Mucosa of stomach (tissue), 1 donor: ENCODE measurements around the gene FAM240A.

Experiments
- H3K27me3 ChIP-seq: one replicate; pipeline ENCODE4 v1.7.0; 2013; ENCODE audit warnings: mild to moderate bottlenecking, low read length; ENCODE audit not compliant: control insufficient read depth, insufficient read depth
- H3K36me3 ChIP-seq: one replicate; pipeline ENCODE4 v1.7.0; 2013; ENCODE audit warnings: low read length; ENCODE audit not compliant: control insufficient read depth, insufficient read depth
- H3K4me1 ChIP-seq: one replicate; pipeline ENCODE4 v1.7.0; 2013; ENCODE audit warnings: mild to moderate bottlenecking, low read length; ENCODE audit not compliant: control insufficient read depth, insufficient read depth
- H3K4me3 ChIP-seq: one replicate; pipeline ENCODE4 v1.7.0; 2013; ENCODE audit warnings: low read length
- H3K9ac ChIP-seq: one replicate; pipeline ENCODE4 v1.7.0; 2013; ENCODE audit warnings: mild to moderate bottlenecking, low read length, moderate library complexity
- H3K9me3 ChIP-seq: one replicate; pipeline ENCODE4 v1.7.0; 2013; ENCODE audit warnings: mild to moderate bottlenecking, low read length, moderate library complexity; ENCODE audit not compliant: control insufficient read depth
- donor health status: Pancreatic carcinoma.

FAM240A gene

GRCh38 chr3:46594723-46595122 is 17.6 kb upstream of the FAM240A start:
- Histone ChIP-seq H3K27me3 (peaks cover under 1% of the 10 kb centered on the region), H3K9ac (no peak overlapping the region), H3K4me3 (no peak overlapping the region), H3K9me3 (no peaks in the 10 kb centered on the region), H3K36me3 (no peaks in the 10 kb centered on the region), H3K4me1 (no peaks in the 10 kb centered on the region)

DNA sequence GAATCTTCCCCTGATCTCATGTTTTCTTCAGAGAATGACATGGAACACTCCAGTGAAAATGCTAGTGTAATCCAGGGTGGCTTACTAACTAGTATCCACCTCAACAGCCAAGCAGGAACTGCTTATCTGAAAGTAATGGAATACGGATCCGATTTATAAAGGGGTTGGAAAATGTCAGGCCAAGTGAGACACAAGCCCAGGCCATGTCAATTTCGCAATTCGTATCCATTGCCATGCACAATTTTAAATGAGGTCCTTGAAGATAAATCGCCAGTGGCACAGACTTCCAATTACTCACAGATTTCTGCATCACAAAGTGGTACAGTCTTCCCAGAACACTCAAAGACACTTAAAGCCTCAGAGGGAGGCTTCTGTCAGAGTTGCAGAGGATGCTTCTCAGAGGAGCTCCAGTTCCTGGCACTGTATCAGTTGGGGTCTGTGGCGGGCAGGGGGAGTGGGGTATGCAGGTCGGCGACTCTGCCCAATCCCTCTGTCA is 16.5 kb upstream of the FAM240A start:
- Histone ChIP-seq H3K4me3 (no peak overlapping the region), H3K27me3 (peaks cover 5% of the 10 kb centered on the region), H3K36me3 (no peaks in the 10 kb centered on the region)

DNA sequence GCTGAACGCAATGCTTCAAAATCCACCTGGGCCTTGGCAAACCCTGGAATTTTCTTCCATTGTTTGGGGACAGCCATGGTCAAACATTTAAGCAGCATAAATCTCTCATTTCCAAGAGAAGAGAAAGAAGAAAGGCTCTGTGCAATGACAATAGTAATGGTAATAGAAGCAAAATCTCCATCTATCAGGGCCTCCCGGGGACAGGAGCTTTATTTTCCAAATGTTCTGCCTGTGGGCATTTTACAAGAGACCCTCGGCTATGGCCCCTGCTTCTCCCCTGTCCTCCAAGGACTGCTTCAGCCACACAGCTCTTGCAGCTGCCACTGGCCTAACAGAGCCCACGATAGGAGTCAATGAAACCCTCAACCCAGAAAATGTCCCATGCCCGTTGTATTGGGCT is 12.7 kb upstream of the FAM240A start:
- no peak overlapping the region for H3K9ac ChIP-seq
- H3K4me3 ChIP-seq, result no peak overlapping the region
- peaks cover 5% of the 10 kb centered on the region for H3K27me3 ChIP-seq
- no peaks in the 10 kb centered on the region for H3K9me3 ChIP-seq
- H3K4me1 ChIP-seq, result no peaks in the 10 kb centered on the region
- no peaks in the 10 kb centered on the region for H3K36me3 ChIP-seq

More for the DNA sequence above, 16.5 kb upstream of the FAM240A start:
- no peaks in the 10 kb centered on the region for H3K9me3 ChIP-seq
- no peak overlapping the region for H3K9ac ChIP-seq
- no peaks in the 10 kb centered on the region for H3K4me1 ChIP-seq

DNA sequence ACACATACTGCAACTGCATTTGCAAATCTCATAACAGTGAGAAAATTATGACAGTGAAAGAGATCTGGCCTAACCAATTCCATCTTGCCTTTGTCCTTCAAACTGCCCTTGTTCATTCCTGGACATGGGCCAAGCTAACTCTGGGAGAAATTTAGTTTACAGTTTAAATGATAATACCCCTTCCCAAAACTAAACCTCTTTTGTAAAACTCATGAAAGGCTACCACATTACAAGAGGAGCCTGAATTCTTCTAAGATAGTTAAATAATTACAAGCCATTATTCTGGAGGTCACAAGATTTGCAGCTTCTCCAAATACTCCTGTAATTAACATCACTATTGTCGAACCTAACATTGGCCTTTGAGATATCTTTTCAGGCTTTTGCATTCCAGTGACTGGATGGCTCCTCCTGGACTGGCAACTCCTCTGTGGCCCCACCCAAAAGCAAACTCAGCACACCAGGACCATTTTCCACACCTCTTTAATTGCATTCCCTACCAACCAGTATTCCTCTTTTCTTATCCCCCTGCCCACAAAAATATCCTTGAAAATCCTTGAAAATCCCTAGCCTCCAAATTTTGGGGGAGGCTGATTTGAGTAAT is 8.8 kb upstream of the FAM240A start:
- H3K9me3 ChIP-seq, result no peaks in the 10 kb centered on the region
- no peaks in the 10 kb centered on the region for H3K4me1 ChIP-seq
- no peaks in the 10 kb centered on the region for H3K36me3 ChIP-seq
- no peak overlapping the region for H3K9ac ChIP-seq
- H3K27me3 ChIP-seq, result peaks cover 5% of the 10 kb centered on the region
- H3K4me3 ChIP-seq, result no peak overlapping the region

- H3K9me3 ChIP-seq, result no peaks in the 10 kb centered on the region
- no peaks in the 10 kb centered on the region for H3K36me3 ChIP-seq
- H3K4me3 ChIP-seq, result no peak overlapping the region
- H3K4me1 ChIP-seq, result no peaks in the 10 kb centered on the region
- H3K27me3 ChIP-seq, result peaks cover 5% of the 10 kb centered on the region
- no peak overlapping the region for H3K9ac ChIP-seq
These were observed 8.2 kb upstream of the FAM240A start for GRCh38 chr3:46604127-46604526.

- Histone ChIP-seq H3K9ac (no peak overlapping the region), H3K36me3 (no peaks in the 10 kb centered on the region), H3K9me3 (no peaks in the 10 kb centered on the region), H3K4me3 (no peak overlapping the region), H3K27me3 (no peaks in the 10 kb centered on the region), H3K4me1 (no peaks in the 10 kb centered on the region)
These were observed 4.7 kb upstream of the FAM240A start for GRCh38 chr3:46607603-46608028.

DNA sequence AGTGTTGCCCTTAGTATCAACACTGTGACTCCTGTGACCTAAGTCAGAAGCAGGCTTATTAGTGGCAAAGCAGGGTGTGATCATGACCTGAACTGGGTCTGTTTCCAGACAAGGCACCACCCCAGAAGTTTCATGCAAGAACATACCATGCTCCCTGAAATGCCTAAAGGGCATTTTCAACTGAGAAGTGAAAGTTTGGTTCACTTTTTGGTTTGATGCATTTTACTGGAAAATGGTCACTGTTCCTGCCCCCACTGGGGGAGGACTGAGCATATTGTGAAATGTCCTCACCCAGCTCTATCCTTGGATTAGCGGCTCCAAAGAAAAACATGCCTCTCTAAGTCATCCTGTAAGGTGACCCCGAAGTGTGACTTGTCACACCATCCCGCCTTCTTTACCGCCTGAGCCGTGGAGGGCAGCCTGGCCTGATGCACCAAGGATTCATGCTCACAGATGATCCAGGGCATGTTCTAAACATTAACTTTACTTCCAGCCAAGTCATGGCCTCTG is 3.1 kb upstream of the FAM240A start:
- H3K4me3 ChIP-seq, result no peak overlapping the region
- H3K36me3 ChIP-seq, result no peaks in the 10 kb centered on the region
- H3K4me1 ChIP-seq, result no peaks in the 10 kb centered on the region
- no peaks in the 10 kb centered on the region for H3K9me3 ChIP-seq
- H3K27me3 ChIP-seq, result no peaks in the 10 kb centered on the region
- H3K9ac ChIP-seq, result no peak overlapping the region

GRCh38 chr3:46609944-46610722 is 2.2 kb upstream of the FAM240A start:
- Histone ChIP-seq H3K4me3 (no peak overlapping the region), H3K36me3 (no peaks in the 10 kb centered on the region), H3K27me3 (no peaks in the 10 kb centered on the region), H3K4me1 (no peaks in the 10 kb centered on the region), H3K9me3 (no peaks in the 10 kb centered on the region), H3K9ac (no peak overlapping the region)

GRCh38 chr3:46613313-46614005 is 1.1 kb downstream of the FAM240A start:
- H3K4me1 ChIP-seq, result no peaks in the 10 kb centered on the region
- H3K9ac ChIP-seq, result no peak overlapping the region
- no peaks in the 10 kb centered on the region for H3K9me3 ChIP-seq
- peaks cover 3% of the 10 kb centered on the region for H3K27me3 ChIP-seq
- H3K36me3 ChIP-seq, result no peaks in the 10 kb centered on the region
- no peak overlapping the region for H3K4me3 ChIP-seq

DNA sequence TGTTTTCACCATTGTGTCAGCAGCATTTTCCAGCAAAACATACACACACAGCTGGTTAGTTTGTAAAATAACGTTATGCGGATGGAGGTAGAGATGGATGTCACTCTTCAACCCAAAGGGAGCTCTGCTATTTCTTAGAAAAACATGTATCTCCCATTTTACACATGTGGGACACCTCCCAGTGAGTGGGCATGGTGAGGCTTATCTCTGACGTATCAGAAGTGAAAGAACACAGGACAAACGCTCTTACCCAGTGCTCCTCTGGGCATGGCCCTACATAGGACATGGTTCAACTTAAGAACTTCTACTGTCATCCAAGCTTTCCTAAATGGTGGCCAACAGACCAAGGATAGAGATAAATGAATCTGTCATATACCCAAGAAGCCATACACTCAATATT is 2.1 kb downstream of the FAM240A start:
- Histone ChIP-seq H3K9me3 (no peaks in the 10 kb centered on the region), H3K4me3 (no peak overlapping the region), H3K4me1 (no peaks in the 10 kb centered on the region), H3K27me3 (peaks cover 3% of the 10 kb centered on the region), H3K9ac (no peak overlapping the region), H3K36me3 (no peaks in the 10 kb centered on the region)

- Histone ChIP-seq H3K9ac (no peak overlapping the region), H3K9me3 (no peaks in the 10 kb centered on the region), H3K4me3 (no peak overlapping the region), H3K4me1 (no peaks in the 10 kb centered on the region), H3K27me3 (peaks cover 3% of the 10 kb centered on the region), H3K36me3 (no peaks in the 10 kb centered on the region)
These were observed 2.9 kb downstream of the FAM240A start for GRCh38 chr3:46615050-46615775.
